Immature natural killer cell (primary cell): ENCODE data around the gene EXOC6. TPM values are rescaled to one million over a fixed set of nuclear protein-coding genes. Genes with fewer than 3 reads are reported as not detected.

ENCODE experiments used
- DNase-seq, 3 donors: peaks; one replicate each; pipeline ENCODE4 v3.0.0; 2022; ENCODE audit warnings: mixed read lengths in 1 of 3
- H3K27ac Mint-ChIP-seq, 6 donors: one replicate each; pipeline ENCODE4 v1.8.0; 2020; ENCODE audit warnings: mixed read lengths in 6 of 6, mild to moderate bottlenecking in 5 of 6, inconsistent platforms in 4 of 6, moderate library complexity in 3 of 6
- H3K27me3 Mint-ChIP-seq, 3 donors: one replicate each; pipeline ENCODE4 v1.8.0; 2020 to 2021; ENCODE audit warnings: low read depth in 3 of 3, mild to moderate bottlenecking in 3 of 3, mixed read lengths in 3 of 3, moderate library complexity in 3 of 3, inconsistent platforms in 1 of 3
- H3K36me3 Mint-ChIP-seq, 3 donors: one replicate each; pipeline ENCODE4 v1.8.0; 2020; ENCODE audit warnings: mixed read lengths in 3 of 3, inconsistent platforms in 2 of 3, mild to moderate bottlenecking in 2 of 3
- H3K4me1 Mint-ChIP-seq, 2 donors: one replicate each; pipeline ENCODE4 v1.8.0; 2020; ENCODE audit warnings: inconsistent platforms in 2 of 2, mild to moderate bottlenecking in 2 of 2, mixed read lengths in 2 of 2, moderate library complexity in 1 of 2
- H3K4me3 Mint-ChIP-seq, 5 donors: one replicate each; pipeline ENCODE4 v1.8.0; 2020; ENCODE audit warnings: mild to moderate bottlenecking in 5 of 5, mixed read lengths in 5 of 5, inconsistent platforms in 3 of 5, moderate library complexity in 3 of 5
- H3K9me3 Mint-ChIP-seq, 6 donors: one replicate each; pipeline ENCODE4 v1.8.0; 2020; ENCODE audit warnings: mild to moderate bottlenecking in 6 of 6, mixed read lengths in 6 of 6, inconsistent platforms in 4 of 6, moderate library complexity in 3 of 6
- polyA plus RNA-seq, 3 donors: library from polyadenylated mRNA; unstranded; fragments of 300-500 nt; fragmentation: Illumina TruSeq; gene quantifications; one replicate each; pipeline ENCODE4 v1.2.3, GENCODE V29; 2021

Gene EXOC6
- 10 to 100 TPM in 1 of 3 donors, 1 to 10 TPM in 2; 6.4 to 13.1 (median 8.7) TPM for polyA plus RNA-seq

- peaks cover 0 to 6% (median 2%) of the 10 kb centered on the region in 3 donors for H3K27me3 Mint-ChIP-seq
- H3K27ac Mint-ChIP-seq: peak within 1 kb of the TSS; percentile 84 to 95 (median 90)
- no peaks in the 10 kb centered on the region for H3K36me3 Mint-ChIP-seq
- no peaks in the 10 kb centered on the region for H3K9me3 Mint-ChIP-seq
- DNase-seq: peak; percentile 86 to 89 (median 89)
- H3K4me1 Mint-ChIP-seq: peaks cover 16 to 27% of the 10 kb centered on the region in 2 donors
- peak within 1 kb of the TSS; percentile 92 to 94 (median 94) for H3K4me3 Mint-ChIP-seq
Observed at GRCh38 chr10:92848441-92849233, at the start of gene EXOC6. Gene EXOC6 (plus strand): TSS chr10:92848520. CDS start chr10:92848534, 14 bp downstream.

GRCh38 chr10:92799568-92799967 is 48.8 kb upstream of the EXOC6 start:
- Mint-ChIP-seq H3K9me3 (peaks cover 0 to 3% (median 0%) of the 10 kb centered on the region in 6 donors), H3K27ac (no peak overlapping the region), H3K27me3 (peaks cover 0 to 5% (median 0%) of the 10 kb centered on the region in 3 donors), H3K36me3 (no peaks in the 10 kb centered on the region), H3K4me3 (no peak overlapping the region), H3K4me1 (no peaks in the 10 kb centered on the region)
- no peak for DNase-seq

GRCh38 chr10:92800134-92800733 is 48.1 kb upstream of the EXOC6 start:
- no peak for DNase-seq
- Mint-ChIP-seq H3K4me3 (no peak overlapping the region), H3K27me3 (peaks cover 0 to 5% (median 0%) of the 10 kb centered on the region in 3 donors), H3K36me3 (no peaks in the 10 kb centered on the region), H3K9me3 (peaks cover 0 to 3% (median 0%) of the 10 kb centered on the region in 6 donors), H3K27ac (no peak overlapping the region), H3K4me1 (no peaks in the 10 kb centered on the region)

GRCh38 chr10:92801978-92802872 is 46.1 kb upstream of the EXOC6 start:
- H3K27me3 Mint-ChIP-seq: peaks cover 0 to 12% (median 0%) of the 10 kb centered on the region in 3 donors
- no peak overlapping the region for H3K4me3 Mint-ChIP-seq
- DNase-seq: no peak
- no peak overlapping the region for H3K27ac Mint-ChIP-seq
- peaks cover 0 to 3% (median 0%) of the 10 kb centered on the region in 3 donors for H3K36me3 Mint-ChIP-seq
- no peaks in the 10 kb centered on the region for H3K4me1 Mint-ChIP-seq
- H3K9me3 Mint-ChIP-seq: peaks cover 0 to 3% (median 0%) of the 10 kb centered on the region in 6 donors

- peaks cover 0 to 3% (median 0%) of the 10 kb centered on the region in 3 donors for H3K36me3 Mint-ChIP-seq
- DNase-seq: no peak
- no peak overlapping the region for H3K4me3 Mint-ChIP-seq
- no peaks in the 10 kb centered on the region for H3K9me3 Mint-ChIP-seq
- peaks cover under 1 to 9% (median 2%) of the 10 kb centered on the region in 3 donors for H3K27me3 Mint-ChIP-seq
- no peak overlapping the region for H3K27ac Mint-ChIP-seq
- no peaks in the 10 kb centered on the region for H3K4me1 Mint-ChIP-seq
Observed at GRCh38 chr10:92809840-92810239, 38.5 kb upstream of the EXOC6 start.

- Mint-ChIP-seq H3K9me3 (no peaks in the 10 kb centered on the region), H3K4me1 (no peaks in the 10 kb centered on the region), H3K27ac (no peak overlapping the region), H3K27me3 (peaks cover 2 to 6% (median 2%) of the 10 kb centered on the region in 3 donors), H3K4me3 (no peak overlapping the region), H3K36me3 (peaks cover 0 to 3% (median 0%) of the 10 kb centered on the region in 3 donors)
- no peak for DNase-seq
Observed at GRCh38 chr10:92810934-92811532, 37.3 kb upstream of the EXOC6 start.

GRCh38 chr10:92811986-92812385 is 36.3 kb upstream of the EXOC6 start:
- Mint-ChIP-seq H3K27ac (no peak overlapping the region), H3K4me1 (no peaks in the 10 kb centered on the region), H3K4me3 (no peak overlapping the region), H3K36me3 (no peaks in the 10 kb centered on the region), H3K27me3 (peaks cover 2% of the 10 kb centered on the region in 3 donors), H3K9me3 (no peaks in the 10 kb centered on the region)
- DNase-seq: no peak

- Mint-ChIP-seq H3K4me1 (no peaks in the 10 kb centered on the region), H3K27ac (no peak overlapping the region), H3K27me3 (peaks cover 2 to 5% (median 2%) of the 10 kb centered on the region in 3 donors), H3K4me3 (no peak overlapping the region), H3K9me3 (no peaks in the 10 kb centered on the region), H3K36me3 (no peaks in the 10 kb centered on the region)
- no peak for DNase-seq
Observed at GRCh38 chr10:92813979-92814378, 34.3 kb upstream of the EXOC6 start.

- no peaks in the 10 kb centered on the region for H3K4me1 Mint-ChIP-seq
- H3K36me3 Mint-ChIP-seq: no peaks in the 10 kb centered on the region
Observed at GRCh38 chr10:92814790-92815189, 33.5 kb upstream of the EXOC6 start.

GRCh38 chr10:92816091-92816531 is 32.2 kb upstream of the EXOC6 start:
- Mint-ChIP-seq H3K9me3 (no peaks in the 10 kb centered on the region), H3K27ac (no peak overlapping the region), H3K4me3 (no peak overlapping the region), H3K27me3 (peaks cover 0 to 5% (median 2%) of the 10 kb centered on the region in 3 donors), H3K4me1 (no peaks in the 10 kb centered on the region), H3K36me3 (no peaks in the 10 kb centered on the region)
- DNase-seq: no peak

More at GRCh38 chr10:92814790-92815189, 33.5 kb upstream of the EXOC6 start:
- DNase-seq: no peak
- Mint-ChIP-seq H3K9me3 (no peaks in the 10 kb centered on the region), H3K27ac (no peak overlapping the region), H3K4me3 (no peak overlapping the region), H3K27me3 (peaks cover 0 to 5% (median 2%) of the 10 kb centered on the region in 3 donors)

- Mint-ChIP-seq H3K36me3 (no peaks in the 10 kb centered on the region), H3K27ac (peak overlapping the region in 1 of 6 donors; percentile 46), H3K27me3 (peaks cover 1 to 4% (median 2%) of the 10 kb centered on the region in 3 donors), H3K4me3 (no peak overlapping the region), H3K4me1 (peaks cover 6 to 7% of the 10 kb centered on the region in 2 donors), H3K9me3 (no peaks in the 10 kb centered on the region)
- no peak for DNase-seq
Observed at GRCh38 chr10:92822060-92822634, 26.2 kb upstream of the EXOC6 start.

- H3K9me3 Mint-ChIP-seq: no peaks in the 10 kb centered on the region
- no peak for DNase-seq
- no peaks in the 10 kb centered on the region for H3K36me3 Mint-ChIP-seq
- no peak overlapping the region for H3K27ac Mint-ChIP-seq
- no peak overlapping the region for H3K4me3 Mint-ChIP-seq
- peaks cover 6 to 7% of the 10 kb centered on the region in 2 donors for H3K4me1 Mint-ChIP-seq
- H3K27me3 Mint-ChIP-seq: peaks cover 2 to 6% (median 2%) of the 10 kb centered on the region in 3 donors
Observed at GRCh38 chr10:92822964-92823363, 25.4 kb upstream of the EXOC6 start.

GRCh38 chr10:92826061-92826460 is 22.3 kb upstream of the EXOC6 start:
- Mint-ChIP-seq H3K4me3 (no peak overlapping the region), H3K27me3 (peaks cover 4 to 8% (median 5%) of the 10 kb centered on the region in 3 donors), H3K9me3 (no peaks in the 10 kb centered on the region), H3K27ac (no peak overlapping the region), H3K4me1 (peaks cover 16 to 19% of the 10 kb centered on the region in 2 donors), H3K36me3 (peaks cover 0 to 2% (median 0%) of the 10 kb centered on the region in 3 donors)
- DNase-seq: no peak
